ENCODE measurements around the gene YIPF7. TPM values are rescaled to one million over a fixed set of nuclear protein-coding genes. Genes with fewer than 3 reads are reported as not detected.

YIPF7 gene
- 1 to 10 TPM in 1 of 4 donors, under 1 TPM in 1, not detected in 2; 0.98 to 4.6 TPM for total RNA-seq

DNA sequence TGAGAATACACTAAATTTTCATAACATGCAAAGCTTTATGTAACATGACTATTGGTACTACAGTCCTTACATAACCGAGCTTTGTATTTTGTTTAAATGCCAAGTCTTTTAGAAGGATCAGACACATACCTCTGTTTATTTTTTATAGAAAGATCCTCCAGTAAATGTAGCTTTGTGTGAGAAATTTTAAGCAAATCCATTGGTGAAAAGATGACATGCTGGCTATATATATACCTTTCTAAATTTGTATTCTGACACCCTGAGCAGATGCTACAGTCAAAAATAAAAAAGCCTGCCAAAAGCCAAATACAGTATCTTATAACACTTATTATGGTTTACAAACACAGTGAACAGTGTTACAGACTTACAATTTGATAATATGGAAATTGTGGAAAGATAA is at the start of gene YIPF7:
Gene YIPF7, minus strand, starts transcription at position 201 of the 400 bp plus-strand sequence. CDS start 1,525 bp downstream, outside the sequence.
- no peaks in the 10 kb centered on the region for H3K4me1 ChIP-seq
- no peak within 1 kb of the TSS for H3K4me3 ChIP-seq
- no peak for DNase-seq
- no peaks in the 10 kb centered on the region for H3K9me3 ChIP-seq
- no peak within 1 kb of the TSS for H3K27ac ChIP-seq
- TF ChIP-seq, protein P1, sequence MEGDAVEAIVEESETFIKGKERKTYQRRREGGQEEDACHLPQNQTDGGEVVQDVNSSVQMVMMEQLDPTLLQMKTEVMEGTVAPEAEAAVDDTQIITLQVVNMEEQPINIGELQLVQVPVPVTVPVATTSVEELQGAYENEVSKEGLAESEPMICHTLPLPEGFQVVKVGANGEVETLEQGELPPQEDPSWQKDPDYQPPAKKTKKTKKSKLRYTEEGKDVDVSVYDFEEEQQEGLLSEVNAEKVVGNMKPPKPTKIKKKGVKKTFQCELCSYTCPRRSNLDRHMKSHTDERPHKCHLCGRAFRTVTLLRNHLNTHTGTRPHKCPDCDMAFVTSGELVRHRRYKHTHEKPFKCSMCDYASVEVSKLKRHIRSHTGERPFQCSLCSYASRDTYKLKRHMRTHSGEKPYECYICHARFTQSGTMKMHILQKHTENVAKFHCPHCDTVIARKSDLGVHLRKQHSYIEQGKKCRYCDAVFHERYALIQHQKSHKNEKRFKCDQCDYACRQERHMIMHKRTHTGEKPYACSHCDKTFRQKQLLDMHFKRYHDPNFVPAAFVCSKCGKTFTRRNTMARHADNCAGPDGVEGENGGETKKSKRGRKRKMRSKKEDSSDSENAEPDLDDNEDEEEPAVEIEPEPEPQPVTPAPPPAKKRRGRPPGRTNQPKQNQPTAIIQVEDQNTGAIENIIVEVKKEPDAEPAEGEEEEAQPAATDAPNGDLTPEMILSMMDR (IDR thresholded peaks at IDR 0.05) = no peak
- TF ChIP-seq POLR2A (IDR thresholded peaks at IDR 0.05) = no peak
- H3K36me3 ChIP-seq = no peaks in the 10 kb centered on the region
- intact Hi-C loops (cut with DNase I; ENCODE audit: low total_unique reads) = no loop called here
- H3K27me3 ChIP-seq = no peaks in the 10 kb centered on the region

DNA sequence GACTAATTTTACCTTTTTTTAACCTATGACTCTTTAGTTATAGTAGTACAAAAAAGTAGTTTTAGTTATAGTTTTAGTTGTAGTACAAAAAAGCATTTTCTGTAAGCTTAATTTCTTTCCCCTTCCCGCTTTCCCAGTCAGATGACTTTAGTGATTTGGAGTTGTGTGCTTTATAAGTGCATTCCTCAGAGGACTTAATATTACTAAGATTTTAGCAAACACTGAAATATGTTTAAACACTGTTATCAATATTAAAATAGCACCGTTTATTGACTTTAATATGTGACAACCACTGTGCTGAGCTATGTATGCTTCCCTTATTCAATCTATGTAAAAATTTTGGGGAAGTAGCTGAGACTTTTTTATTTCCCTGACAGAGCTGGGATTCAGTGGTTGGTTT is 49.6 kb upstream of the YIPF7 start:
- no peaks in the 10 kb centered on the region for H3K27me3 ChIP-seq
- DNase-seq = no peak
- H3K4me1 ChIP-seq = no peaks in the 10 kb centered on the region
- no peak for TF ChIP-seq POLR2A (IDR thresholded peaks at IDR 0.05)
- TF ChIP-seq, protein P1 (IDR thresholded peaks at IDR 0.05) = no peak
- no peaks in the 10 kb centered on the region for H3K36me3 ChIP-seq
- H3K9me3 ChIP-seq = no peaks in the 10 kb centered on the region
- intact Hi-C loops (cut with DNase I; ENCODE audit: low total_unique reads) = no loop called here
- H3K27ac ChIP-seq = no peak overlapping the region
- H3K4me3 ChIP-seq = no peak overlapping the region

DNA sequence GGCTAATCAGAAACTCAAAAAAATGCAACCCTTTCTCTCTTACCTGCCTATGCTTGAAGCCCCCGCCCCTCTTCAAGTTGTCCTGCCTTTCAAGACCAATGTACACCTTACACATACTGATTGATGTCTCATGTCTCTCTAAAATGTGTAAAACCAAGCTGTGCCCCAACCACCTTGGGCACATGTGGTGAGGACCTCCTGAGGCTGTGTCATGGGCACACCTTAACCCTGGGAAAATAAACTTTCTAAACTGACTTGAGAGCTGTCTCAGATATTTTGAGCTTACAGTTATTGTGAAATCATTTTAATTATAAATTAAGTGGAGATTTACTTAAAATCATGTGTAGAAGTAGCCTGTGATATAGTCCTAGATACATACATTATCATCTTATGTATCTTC is 49.0 kb upstream of the YIPF7 start:
- no peak for DNase-seq
- Histone ChIP-seq H3K36me3 (no peaks in the 10 kb centered on the region), H3K27ac (no peak overlapping the region), H3K27me3 (no peaks in the 10 kb centered on the region), H3K4me1 (no peaks in the 10 kb centered on the region), H3K9me3 (no peaks in the 10 kb centered on the region), H3K4me3 (no peak overlapping the region)
- intact Hi-C loops (cut with DNase I; ENCODE audit: low total_unique reads) = no loop called here
- TF ChIP-seq, protein P1 (IDR thresholded peaks at IDR 0.05) = no peak
- no peak for TF ChIP-seq POLR2A (IDR thresholded peaks at IDR 0.05)

DNA sequence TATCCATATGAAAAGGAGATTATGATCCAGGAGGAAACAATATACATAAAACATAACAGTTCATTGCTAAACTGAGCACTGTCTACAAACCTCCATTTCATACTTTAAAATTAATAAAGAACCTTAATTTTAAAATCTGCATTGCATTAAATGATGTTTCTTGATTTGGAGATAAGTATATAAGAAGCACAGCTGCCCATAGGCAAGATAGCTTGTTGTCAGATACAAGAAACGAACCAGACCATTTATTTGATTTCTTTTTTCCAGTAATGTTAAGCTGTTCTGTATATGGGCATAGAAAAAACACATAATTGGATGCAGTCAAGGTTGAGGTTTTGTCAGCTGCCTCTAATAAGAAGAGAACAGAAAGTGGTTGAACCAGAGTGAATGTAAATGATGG is 33.2 kb upstream of the YIPF7 start:
- DNase-seq = no peak
- Histone ChIP-seq H3K4me1 (peaks cover 0 to 5% of the 10 kb centered on the region in 2 donors), H3K27ac (no peak overlapping the region), H3K9me3 (no peaks in the 10 kb centered on the region), H3K27me3 (no peaks in the 10 kb centered on the region), H3K4me3 (no peak overlapping the region), H3K36me3 (no peaks in the 10 kb centered on the region)
- no peak for TF ChIP-seq POLR2A (IDR thresholded peaks at IDR 0.05)
- TF ChIP-seq, protein P1 (IDR thresholded peaks at IDR 0.05) = no peak
- intact Hi-C loops (cut with DNase I; ENCODE audit: low total_unique reads) = no loop called here

DNA sequence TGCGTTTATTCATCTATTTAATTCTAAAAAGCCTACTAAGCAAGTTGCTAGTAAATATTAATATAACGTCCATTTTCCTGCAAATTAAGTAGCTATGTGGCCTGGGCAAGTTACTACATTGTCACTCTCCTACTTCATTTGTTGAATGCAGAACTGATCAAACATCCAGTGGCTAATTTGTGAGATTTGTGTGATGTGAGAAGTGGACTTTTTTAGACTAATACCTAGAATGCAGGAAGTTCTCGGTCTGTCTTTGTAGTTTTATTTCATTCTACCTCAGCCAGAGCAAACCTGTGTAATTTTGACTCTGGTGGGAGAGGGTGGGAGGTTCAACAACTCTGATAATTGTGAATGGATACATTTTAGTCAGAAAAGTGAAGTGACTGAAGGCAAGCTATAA is 27.6 kb upstream of the YIPF7 start:
- H3K9me3 ChIP-seq = no peaks in the 10 kb centered on the region
- TF ChIP-seq, protein P1 (IDR thresholded peaks at IDR 0.05) = no peak
- H3K4me1 ChIP-seq = peaks cover 0 to 5% of the 10 kb centered on the region in 2 donors
- peak overlapping the region; percentile 48 to 73 for H3K4me3 ChIP-seq
- H3K36me3 ChIP-seq = no peaks in the 10 kb centered on the region
- no peaks in the 10 kb centered on the region for H3K27me3 ChIP-seq
- H3K27ac ChIP-seq = peak overlapping the region; percentile 83 to 84
- no peak for DNase-seq
- intact Hi-C loops (cut with DNase I; ENCODE audit: low total_unique reads) = no loop called here

Data from uterus (tissue), 4 donors.